HG02840 (cell line): ENCODE data around the gene SCYL1.
A peak's percentile ranks its signal among the peaks of the same experiment; 100 is the strongest.

Source experiments
- ATAC-seq: cut with Tn5 transposase; IDR thresholded peaks from one replicate; pipeline ENCODE4 v1.9.1; 2021; ENCODE audit warnings: mild to moderate bottlenecking, moderate library complexity, moderate number of reproducible peaks; ENCODE audit not compliant: unreplicated experiment, low FRiP score

Gene SCYL1

GRCh38 chr11:65492637-65493366, 32.1 kb upstream of the SCYL1 start:
- ATAC-seq: no peak

GRCh38 chr11:65493367-65494176, 31.3 kb upstream of the SCYL1 start:
- no peak for ATAC-seq

GRCh38 chr11:65496304-65497140, 28.4 kb upstream of the SCYL1 start:
- ATAC-seq: no peak

GRCh38 chr11:65497141-65498041, 27.5 kb upstream of the SCYL1 start:
- peak; percentile 54 for ATAC-seq

- no peak for ATAC-seq
These were observed 26.7 kb upstream of the SCYL1 start for GRCh38 chr11:65498042-65498726.

- ATAC-seq: no peak
These were observed 26.2 kb upstream of the SCYL1 start for GRCh38 chr11:65498727-65498976.

GRCh38 chr11:65498977-65499712, 25.7 kb upstream of the SCYL1 start, which contains the start of gene MALAT1:
Gene MALAT1, plus strand, starts transcription at chr11:65499045.
- peak; percentile 33 for ATAC-seq

- no peak for ATAC-seq
These were observed 25.0 kb upstream of the SCYL1 start for GRCh38 chr11:65499713-65500386.

- no peak for ATAC-seq
These were observed 24.3 kb upstream of the SCYL1 start for GRCh38 chr11:65500387-65501185.

GRCh38 chr11:65501186-65501471, 23.8 kb upstream of the SCYL1 start:
- ATAC-seq: no peak

- no peak for ATAC-seq
These were observed 23.2 kb upstream of the SCYL1 start for GRCh38 chr11:65501472-65502273.

GRCh38 chr11:65502274-65502554, 22.7 kb upstream of the SCYL1 start:
- ATAC-seq: no peak

GRCh38 chr11:65502555-65503367, 22.1 kb upstream of the SCYL1 start:
- ATAC-seq: no peak

- ATAC-seq: no peak
These were observed 21.4 kb upstream of the SCYL1 start for GRCh38 chr11:65503368-65503948.

- ATAC-seq: no peak
These were observed 20.8 kb upstream of the SCYL1 start for GRCh38 chr11:65503949-65504673.
